NCI-H345 treated with DMSO at 0.1 percent for 48 hours (cell line): Measurements from ENCODE around the gene QDPR.

Source experiments
- DNase-seq: peaks from one replicate; lab custom pipeline; 2025; ENCODE audit not compliant: unreplicated experiment; lab: John Stamatoyannopoulos, UW

QDPR gene

GRCh38 chr4:17436750-17437090 is 75.2 kb downstream of the QDPR start:
- no peak for DNase-seq
